CD4-positive, alpha-beta T cell treated with Interleukin-12 subunit alpha and Interleukin-12 subunit beta, for 1 hour (primary cell): ENCODE data around the gene GNAI2.

Source experiments
- DNase-seq: peaks from one replicate; pipeline ENCODE4 v3.0.0-alpha.2; 2020

Gene GNAI2

DNA sequence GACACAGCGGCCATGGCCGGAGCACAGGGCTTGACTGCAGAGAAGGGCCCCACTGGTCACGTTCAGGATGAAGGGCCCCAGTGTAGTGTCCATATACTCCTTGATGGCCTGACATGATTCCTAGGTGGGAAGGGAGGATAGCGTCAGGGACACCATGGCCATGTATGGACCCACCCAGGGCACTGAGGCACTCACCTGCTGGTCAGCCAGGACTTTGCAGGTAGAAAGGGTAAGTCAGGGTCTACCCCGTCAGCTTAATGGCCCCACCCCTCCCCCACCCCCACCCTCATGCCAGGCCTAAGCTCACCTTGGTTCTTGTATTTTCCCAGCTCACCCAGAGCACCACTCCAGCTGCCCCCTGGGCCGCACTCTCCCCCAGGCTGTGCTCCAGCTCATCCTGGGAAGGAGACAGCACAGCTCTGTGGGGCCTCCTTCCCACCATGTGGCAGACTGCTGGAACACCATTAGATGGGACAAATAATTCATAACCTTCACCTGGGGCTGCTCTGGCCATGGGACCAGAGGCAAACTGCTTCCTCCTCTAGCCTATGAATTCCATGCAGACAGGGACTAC is 64.8 kb downstream of the GNAI2 start:
- no peak for DNase-seq

DNA sequence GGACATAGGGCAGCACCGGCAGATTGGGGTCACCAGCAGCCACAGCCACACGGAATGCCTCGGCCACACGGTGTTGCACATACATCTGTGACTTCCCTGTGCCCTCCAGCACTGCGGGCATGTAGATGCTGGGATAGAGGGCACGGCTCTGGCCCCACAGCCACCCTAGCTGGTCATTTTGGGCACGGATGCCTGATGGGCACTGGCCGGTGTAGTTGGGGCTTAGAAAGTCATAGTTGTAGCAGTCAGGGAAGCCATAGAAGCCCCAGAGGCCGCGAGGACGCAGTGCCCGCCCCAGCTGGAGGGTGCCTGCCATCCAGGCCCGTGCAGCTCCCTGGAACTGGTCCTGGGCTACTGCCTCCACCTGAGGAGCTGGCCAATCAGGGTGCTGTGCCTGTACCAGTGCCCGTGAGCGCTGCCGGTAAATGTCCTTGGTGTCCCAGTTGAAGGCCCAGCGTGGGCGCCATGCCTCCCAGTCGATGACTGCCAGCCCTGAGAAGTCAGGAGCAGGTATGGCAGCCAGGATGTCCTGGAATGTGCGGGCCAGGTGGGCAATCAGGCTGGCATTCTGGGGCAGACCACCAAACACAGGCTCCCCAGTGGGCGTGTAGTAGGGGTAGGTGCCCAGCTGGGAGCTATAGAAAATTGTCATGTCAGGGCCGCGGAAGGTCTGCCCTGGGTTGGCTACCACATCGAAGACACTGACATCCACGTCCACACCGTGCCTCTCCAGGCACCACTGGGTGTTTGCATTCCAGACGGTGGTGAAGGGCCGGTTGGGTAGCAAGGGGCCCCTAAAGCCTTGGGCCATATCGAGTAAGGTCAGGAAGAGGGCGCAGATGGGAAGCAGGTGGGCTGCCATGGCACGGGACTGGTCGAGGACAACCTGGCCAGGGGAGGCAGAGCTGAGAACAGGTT is 66.3 kb downstream of the GNAI2 start:
- DNase-seq = no peak

- DNase-seq = no peak
Observed at GRCh38 chr3:50303013-50303815, 67.2 kb downstream of the GNAI2 start, which contains the start of gene HYAL1. Gene HYAL1, minus strand, starts transcription at chr3:50303574. Its CDS starts 618 bp downstream, at chr3:50302956.

GRCh38 chr3:50304601-50305000 is 68.6 kb downstream of the GNAI2 start:
- DNase-seq = no peak
